ENCODE results near the gene TRIO. TPM values are rescaled to one million over a fixed set of nuclear protein-coding genes. Genes with fewer than 3 reads are reported as not detected.

TRIO gene
- total RNA-seq, 1 donor from 2014 or later = 163 TPM

GRCh38 chr5:14415024-14415697 lies 272.0 kb downstream of the TRIO start:
- peak overlapping the region; percentile 65 for H3K27ac Mint-ChIP-seq
- H3K9me3 Mint-ChIP-seq (ENCODE audit: low read depth) = no peaks in the 10 kb centered on the region
- peaks cover 20% of the 10 kb centered on the region for H3K36me3 Mint-ChIP-seq (ENCODE audit: insufficient read depth)
- TF ChIP-seq CTCF (IDR thresholded peaks at IDR 0.05; ENCODE audit: unreplicated experiment) = no peak
- H3K4me3 Mint-ChIP-seq (ENCODE audit: low read depth) = no peak overlapping the region
- no peaks in the 10 kb centered on the region for H3K4me1 Mint-ChIP-seq (ENCODE audit: low read depth)
- DNase-seq (ENCODE audit: low spot score, unreplicated experiment) = no peak
- H3K27me3 Mint-ChIP-seq = no peaks in the 10 kb centered on the region

GRCh38 chr5:14415698-14416074 lies 272.5 kb downstream of the TRIO start:
- DNase-seq (ENCODE audit: low spot score, unreplicated experiment) = no peak
- no peaks in the 10 kb centered on the region for H3K27me3 Mint-ChIP-seq
- H3K36me3 Mint-ChIP-seq (ENCODE audit: insufficient read depth) = peaks cover 20% of the 10 kb centered on the region
- H3K9me3 Mint-ChIP-seq (ENCODE audit: low read depth) = no peaks in the 10 kb centered on the region
- H3K4me1 Mint-ChIP-seq (ENCODE audit: low read depth) = no peaks in the 10 kb centered on the region
- no peak overlapping the region for H3K27ac Mint-ChIP-seq
- no peak for TF ChIP-seq CTCF (IDR thresholded peaks at IDR 0.05; ENCODE audit: unreplicated experiment)
- no peak overlapping the region for H3K4me3 Mint-ChIP-seq (ENCODE audit: low read depth)

- Mint-ChIP-seq H3K4me1 (ENCODE audit: low read depth) (no peaks in the 10 kb centered on the region), H3K27me3 (no peaks in the 10 kb centered on the region), H3K27ac (peak overlapping the region; percentile 68), H3K4me3 (ENCODE audit: low read depth) (no peak overlapping the region), H3K9me3 (ENCODE audit: low read depth) (no peaks in the 10 kb centered on the region), H3K36me3 (ENCODE audit: insufficient read depth) (peaks cover 22% of the 10 kb centered on the region)
- no peak for TF ChIP-seq CTCF (IDR thresholded peaks at IDR 0.05; ENCODE audit: unreplicated experiment)
- no peak for DNase-seq (ENCODE audit: low spot score, unreplicated experiment)
Observed at GRCh38 chr5:14416621-14417275, 273.6 kb downstream of the TRIO start.

- peak overlapping the region; percentile 68 for H3K27ac Mint-ChIP-seq
- no peak for TF ChIP-seq CTCF (IDR thresholded peaks at IDR 0.05; ENCODE audit: unreplicated experiment)
- H3K4me1 Mint-ChIP-seq (ENCODE audit: low read depth) = no peaks in the 10 kb centered on the region
- H3K4me3 Mint-ChIP-seq (ENCODE audit: low read depth) = no peak overlapping the region
- H3K9me3 Mint-ChIP-seq (ENCODE audit: low read depth) = no peaks in the 10 kb centered on the region
- DNase-seq (ENCODE audit: low spot score, unreplicated experiment) = no peak
- peaks cover 24% of the 10 kb centered on the region for H3K36me3 Mint-ChIP-seq (ENCODE audit: insufficient read depth)
- H3K27me3 Mint-ChIP-seq = no peaks in the 10 kb centered on the region
Observed at GRCh38 chr5:14417276-14417730, 274.2 kb downstream of the TRIO start.

- Mint-ChIP-seq H3K27me3 (no peaks in the 10 kb centered on the region), H3K36me3 (ENCODE audit: insufficient read depth) (peaks cover 28% of the 10 kb centered on the region), H3K4me3 (ENCODE audit: low read depth) (no peak overlapping the region), H3K27ac (no peak overlapping the region), H3K4me1 (ENCODE audit: low read depth) (peaks cover under 1% of the 10 kb centered on the region), H3K9me3 (ENCODE audit: low read depth) (no peaks in the 10 kb centered on the region)
- TF ChIP-seq CTCF (IDR thresholded peaks at IDR 0.05; ENCODE audit: unreplicated experiment) = no peak
- DNase-seq (ENCODE audit: low spot score, unreplicated experiment) = no peak
Observed at GRCh38 chr5:14417792-14418765, 274.9 kb downstream of the TRIO start.

Measured in progenitor cell of endocrine pancreas (in vitro differentiated cells).